GM12878 (cell line): ENCODE data around the gene PAQR7. TPM values are rescaled to one million over a fixed set of nuclear protein-coding genes. Genes with fewer than 3 reads are reported as not detected.

Experiments used
- E2F8 ChIP-seq: fragments of 450-650 bp; IDR thresholded peaks from 2 replicates; pipeline ENCODE4 v1.6.1; 2018; ENCODE audit warnings: mild to moderate bottlenecking, low read depth, moderate library complexity; ENCODE audit not compliant: partially characterized antibody
- ETV6 ChIP-seq, 2 experiments: fragments of 450-650 bp in 1 of 2; IDR thresholded peaks in 1 of 2; conservative IDR thresholded peaks in 1 of 2; 2 replicates each; pipeline ENCODE4 v1.6.1; 2014; ENCODE audit warnings: antibody characterized with exemption in 1 of 2, borderline replicate concordance in 1 of 2, low read depth in 1 of 2, mild to moderate bottlenecking in 1 of 2, moderate library complexity in 1 of 2
- HCFC1 ChIP-seq: fragments of 150-350 bp; IDR thresholded peaks from 2 replicates; pipeline ENCODE4 v1.6.1; 2014; ENCODE audit warnings: low read length
- HDAC2 ChIP-seq: fragments of 200-600 bp; sonication (generic); IDR thresholded peaks from 2 replicates; pipeline ENCODE4 v1.6.1; 2017
- MYC ChIP-seq: IDR thresholded peaks from 2 replicates; pipeline ENCODE4 v1.6.1; 2011; ENCODE audit warnings: mild to moderate bottlenecking, low read length, moderate library complexity, inconsistent platforms; ENCODE audit not compliant: insufficient read depth, insufficient replicate concordance, insufficient read length, severe bottlenecking
- NFYA ChIP-seq: IDR thresholded peaks from 2 replicates; pipeline ENCODE4 v1.6.1; 2011; ENCODE audit warnings: low read depth, mild to moderate bottlenecking, low read length, improper control_type of control experiment, borderline replicate concordance
- NFYB ChIP-seq: IDR thresholded peaks from 2 replicates; pipeline ENCODE4 v1.6.1; 2011; ENCODE audit warnings: low read depth, mild to moderate bottlenecking, low read length, improper control_type of control experiment, moderate library complexity; ENCODE audit not compliant: insufficient read depth
- NR2C1 ChIP-seq: fragments of 450-650 bp; IDR thresholded peaks from 2 replicates; pipeline ENCODE4 v1.6.1; 2017; ENCODE audit warnings: antibody characterized with exemption, mild to moderate bottlenecking, moderate library complexity
- PAX5 ChIP-seq: IDR thresholded peaks from 2 replicates; pipeline ENCODE4 v1.6.1; 2011; ENCODE audit warnings: low read depth, low read length, borderline replicate concordance
- SP1 ChIP-seq: IDR thresholded peaks from one replicate; pipeline ENCODE4 v1.6.1; 2011; ENCODE audit warnings: low read depth, low read length
- SREBF1 ChIP-seq: IDR thresholded peaks from 2 replicates; pipeline ENCODE4 v1.6.1; 2012; ENCODE audit warnings: mild to moderate bottlenecking, low read length
- ZBTB11 ChIP-seq: fragments of 450-650 bp; formaldehyde crosslinking; IDR thresholded peaks from 2 replicates; pipeline ENCODE4 v1.5.0; 2022; ENCODE audit warnings: mild to moderate bottlenecking, missing genetic modification characterization
- ZBTB4 ChIP-seq: fragments of 450-650 bp; formaldehyde crosslinking; IDR thresholded peaks from 2 replicates; pipeline ENCODE4 v1.4.0; 2022; ENCODE audit warnings: mild to moderate bottlenecking, moderate library complexity
- ZNF384 ChIP-seq: IDR thresholded peaks from 2 replicates; pipeline ENCODE4 v1.6.1; 2012; ENCODE audit warnings: low read depth, mild to moderate bottlenecking, low read length, improper control_type of control experiment, borderline replicate concordance
- polyA plus RNA-seq, 11 experiments: library from polyadenylated mRNA; depleted of rRNA in 4 of 11; unstranded in 6 of 11; stranded (reverse) in 5 of 11; fragments of >200 nt; fragmentation: Nextera tagmentation in 4 of 11; fragmentation: Illumina TruSeq in 1 of 11; extraction: Ambion mirVana in 4 of 11; extraction: Trizol in 1 of 11; gene quantifications; 1 replicate in 1 of 11; 2 replicates in 10 of 11; pipeline versions ENCODE4 v1.2.1 to v1.2.3, GENCODE V29; 2011 to 2016; ENCODE audit warnings: inconsistent platforms in 2 of 11, missing spikeins in 2 of 11, low read depth in 1 of 11
- total RNA-seq, 4 experiments: library from RNA; depleted of rRNA in 3 of 4; stranded (reverse); fragments of >200 nt in 3 of 4; fragmentation: Illumina TruSeq in 1 of 4; extraction: Trizol in 1 of 4; gene quantifications; 2 replicates each; pipeline versions ENCODE4 v1.2.1 to v1.2.3, GENCODE V29; 2013 to 2021
- TF ChIP-seq, protein P1 (sequence below): IDR thresholded peaks from 2 replicates; pipeline ENCODE4 v1.6.1; 2011; ENCODE audit warnings: mild to moderate bottlenecking, low read depth, low read length, moderate library complexity; ENCODE audit not compliant: insufficient replicate concordance
- TF ChIP-seq, protein P2 (sequence below): IDR thresholded peaks from 2 replicates; pipeline ENCODE4 v1.6.1; 2011; ENCODE audit warnings: borderline replicate concordance, low read depth, mild to moderate bottlenecking, moderate library complexity, low read length; ENCODE audit not compliant: insufficient read depth, poor library complexity, severe bottlenecking

The PAQR7 gene
- total and polyA plus RNA-seq, 10 of the 15 experiments (the other 5 are each of a cell fraction or from before 2014, with no cell fraction given), result 1.1 to 8.8 (median 5.2) TPM

- TF ChIP-seq E2F8 (no peak), NFYB (no peak), ETV6 (conservative IDR thresholded peaks at IDR 0.05 in 1 of 2, IDR thresholded peaks at IDR 0.05 in 1 of 2; ENCODE audit: borderline replicate concordance in 1 of 2, low read depth in 1 of 2) (no peak), ZBTB11 (CRISPR knock-in tag) (no peak), SP1 (no peak), SREBF1 (no peak), ZNF384 (no peak), PAX5 (no peak), MYC (no peak), ZBTB4 (CRISPR knock-in tag) (no peak), HCFC1 (peak; percentile 26; the same call in 1 of the 2 replicates), NFYA (no peak), HDAC2 (no peak), NR2C1 (peak; percentile 29)
- TF ChIP-seq, protein P1, sequence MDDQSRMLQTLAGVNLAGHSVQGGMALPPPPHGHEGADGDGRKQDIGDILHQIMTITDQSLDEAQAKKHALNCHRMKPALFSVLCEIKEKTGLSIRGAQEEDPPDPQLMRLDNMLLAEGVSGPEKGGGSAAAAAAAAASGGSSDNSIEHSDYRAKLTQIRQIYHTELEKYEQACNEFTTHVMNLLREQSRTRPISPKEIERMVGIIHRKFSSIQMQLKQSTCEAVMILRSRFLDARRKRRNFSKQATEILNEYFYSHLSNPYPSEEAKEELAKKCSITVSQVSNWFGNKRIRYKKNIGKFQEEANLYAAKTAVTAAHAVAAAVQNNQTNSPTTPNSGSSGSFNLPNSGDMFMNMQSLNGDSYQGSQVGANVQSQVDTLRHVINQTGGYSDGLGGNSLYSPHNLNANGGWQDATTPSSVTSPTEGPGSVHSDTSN, result no peak
- TF ChIP-seq, protein P2, sequence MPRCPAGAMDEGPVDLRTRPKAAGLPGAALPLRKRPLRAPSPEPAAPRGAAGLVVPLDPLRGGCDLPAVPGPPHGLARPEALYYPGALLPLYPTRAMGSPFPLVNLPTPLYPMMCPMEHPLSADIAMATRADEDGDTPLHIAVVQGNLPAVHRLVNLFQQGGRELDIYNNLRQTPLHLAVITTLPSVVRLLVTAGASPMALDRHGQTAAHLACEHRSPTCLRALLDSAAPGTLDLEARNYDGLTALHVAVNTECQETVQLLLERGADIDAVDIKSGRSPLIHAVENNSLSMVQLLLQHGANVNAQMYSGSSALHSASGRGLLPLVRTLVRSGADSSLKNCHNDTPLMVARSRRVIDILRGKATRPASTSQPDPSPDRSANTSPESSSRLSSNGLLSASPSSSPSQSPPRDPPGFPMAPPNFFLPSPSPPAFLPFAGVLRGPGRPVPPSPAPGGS, result no peak
These were observed at the start of gene PAQR7 (continued) for GRCh38 chr1:25875154-25875855.
